ENCODE data around the gene DTX1. TPM values are rescaled to one million over a fixed set of nuclear protein-coding genes. Genes with fewer than 3 reads are reported as not detected.

The DTX1 gene
- total and polyA plus RNA-seq, 4 donors = 1.3 to 4.9 (median 2.2) TPM

DNA sequence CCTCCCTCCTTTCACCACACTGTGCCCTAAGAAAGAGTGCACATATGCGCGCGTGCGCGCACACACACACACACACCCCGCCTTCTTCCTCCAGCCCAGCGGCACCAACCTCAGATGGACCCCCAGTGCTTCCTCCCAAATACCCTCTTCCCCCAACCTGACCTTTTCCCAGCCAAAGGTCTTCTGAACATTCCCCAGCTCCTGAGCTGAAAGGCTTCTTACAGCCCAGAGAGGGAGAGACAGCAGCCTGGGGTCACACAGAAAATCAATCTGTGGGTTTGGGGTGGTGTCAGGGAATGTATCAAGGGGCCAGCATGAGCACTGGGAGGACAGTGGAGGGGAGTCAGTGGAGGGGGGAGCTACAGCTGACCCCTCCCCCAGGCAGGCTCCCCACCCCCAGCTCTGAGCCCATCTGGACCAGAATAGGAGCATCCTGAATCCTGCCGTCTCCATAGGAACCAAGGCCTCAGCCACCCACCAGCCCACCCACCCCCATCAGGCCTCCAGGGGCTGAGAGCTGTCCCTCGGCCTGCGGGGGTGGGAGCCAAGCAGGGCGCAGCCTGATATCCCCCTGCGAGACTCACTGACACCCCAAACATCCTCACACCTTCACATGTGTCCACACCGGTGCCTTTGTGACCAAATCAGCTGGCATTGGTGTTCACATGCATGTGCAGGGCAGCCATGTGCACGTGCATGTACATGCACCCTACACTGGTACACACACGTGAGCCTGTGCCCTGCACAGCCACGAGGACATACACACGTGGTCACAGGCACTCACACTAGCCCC lies 73.3 kb downstream of the DTX1 start:
- ATAC-seq (ENCODE audit: insufficient read depth, low FRiP score) = no peak
- 69 to 76% methylated on average over 16 to 17 of the region's 17 CpGs for WGBS, 2 donors

DNA sequence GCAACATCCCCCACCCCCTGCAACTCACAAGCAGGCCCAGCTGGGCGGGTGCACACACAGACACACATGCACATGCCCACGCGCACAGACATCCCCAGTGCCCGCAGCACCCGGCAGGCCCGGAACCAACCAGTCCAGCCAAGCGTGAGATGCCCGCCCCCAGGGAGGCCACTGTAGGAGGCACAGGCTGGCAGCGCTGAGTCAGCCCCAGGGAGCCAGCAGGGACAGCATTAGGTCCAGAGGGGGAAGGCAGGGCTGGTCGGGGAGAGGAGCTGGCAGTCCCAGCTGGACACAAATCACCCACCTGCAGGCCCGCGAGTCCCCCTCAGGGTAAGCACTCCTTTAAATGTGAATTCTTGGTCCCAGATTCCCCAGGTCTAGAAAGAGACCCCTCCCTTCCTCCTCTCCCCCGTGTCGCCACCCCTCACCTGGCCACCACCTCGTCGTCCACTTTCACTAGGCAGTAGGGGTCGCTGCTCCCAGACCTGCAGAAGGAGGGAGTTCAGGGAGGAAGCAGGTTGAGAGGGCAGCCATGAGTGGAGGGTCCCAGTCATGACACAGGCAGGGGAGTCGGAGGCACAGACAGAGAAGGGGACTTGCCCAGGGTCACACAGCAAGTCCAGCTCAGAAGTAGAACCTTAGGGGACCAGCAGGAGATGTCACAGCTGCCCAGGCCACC lies 74.1 kb downstream of the DTX1 start:
- H3K27ac ChIP-seq (ENCODE audit: low read depth in 1 of 2, low read length in 1 of 2) = no peak overlapping the region
- TF ChIP-seq, protein P1, sequence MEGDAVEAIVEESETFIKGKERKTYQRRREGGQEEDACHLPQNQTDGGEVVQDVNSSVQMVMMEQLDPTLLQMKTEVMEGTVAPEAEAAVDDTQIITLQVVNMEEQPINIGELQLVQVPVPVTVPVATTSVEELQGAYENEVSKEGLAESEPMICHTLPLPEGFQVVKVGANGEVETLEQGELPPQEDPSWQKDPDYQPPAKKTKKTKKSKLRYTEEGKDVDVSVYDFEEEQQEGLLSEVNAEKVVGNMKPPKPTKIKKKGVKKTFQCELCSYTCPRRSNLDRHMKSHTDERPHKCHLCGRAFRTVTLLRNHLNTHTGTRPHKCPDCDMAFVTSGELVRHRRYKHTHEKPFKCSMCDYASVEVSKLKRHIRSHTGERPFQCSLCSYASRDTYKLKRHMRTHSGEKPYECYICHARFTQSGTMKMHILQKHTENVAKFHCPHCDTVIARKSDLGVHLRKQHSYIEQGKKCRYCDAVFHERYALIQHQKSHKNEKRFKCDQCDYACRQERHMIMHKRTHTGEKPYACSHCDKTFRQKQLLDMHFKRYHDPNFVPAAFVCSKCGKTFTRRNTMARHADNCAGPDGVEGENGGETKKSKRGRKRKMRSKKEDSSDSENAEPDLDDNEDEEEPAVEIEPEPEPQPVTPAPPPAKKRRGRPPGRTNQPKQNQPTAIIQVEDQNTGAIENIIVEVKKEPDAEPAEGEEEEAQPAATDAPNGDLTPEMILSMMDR (IDR thresholded peaks at IDR 0.05; ENCODE audit: control extremely low read depth, extremely low read depth) = no peak
- H3K36me3 ChIP-seq (ENCODE audit: control insufficient read depth in 4 of 4, insufficient read depth in 4 of 4, low read length in 4 of 4) = no peaks in the 10 kb centered on the region
- ATAC-seq (ENCODE audit: insufficient read depth, low FRiP score) = no peak
- peaks cover 0 to 5% (median 0%) of the 10 kb centered on the region in 4 donors for H3K9me3 ChIP-seq (ENCODE audit: control insufficient read depth in 4 of 4, insufficient read depth in 3 of 4, low read length in 3 of 4)
- WGBS, 2 donors = 58 to 60% methylated on average over 17 to 18 of the region's 18 CpGs
- H3K4me1 ChIP-seq (ENCODE audit: control insufficient read depth in 5 of 5, insufficient read depth in 5 of 5, low read length in 5 of 5) = no peaks in the 10 kb centered on the region
- no peak for DNase-seq
- H3K9ac ChIP-seq (ENCODE audit: insufficient read depth in 1 of 2, low read length in 2 of 2) = no peak overlapping the region
- no peak overlapping the region for H3K4me3 ChIP-seq
- no peaks in the 10 kb centered on the region for H3K27me3 ChIP-seq (ENCODE audit: control insufficient read depth in 3 of 3, insufficient read depth in 3 of 3, low read length in 2 of 3)

More for the DNA sequence above, 73.3 kb downstream of the DTX1 start:
- no peak for DNase-seq
- no peaks in the 10 kb centered on the region for H3K27me3 ChIP-seq (ENCODE audit: control insufficient read depth in 3 of 3, insufficient read depth in 3 of 3, low read length in 2 of 3)
- H3K4me1 ChIP-seq (ENCODE audit: control insufficient read depth in 5 of 5, insufficient read depth in 5 of 5, low read length in 5 of 5) = no peaks in the 10 kb centered on the region
- no peaks in the 10 kb centered on the region for H3K36me3 ChIP-seq (ENCODE audit: control insufficient read depth in 4 of 4, insufficient read depth in 4 of 4, low read length in 4 of 4)
- TF ChIP-seq, protein P1 (IDR thresholded peaks at IDR 0.05; ENCODE audit: control extremely low read depth, extremely low read depth) = no peak
- H3K9me3 ChIP-seq (ENCODE audit: control insufficient read depth in 4 of 4, insufficient read depth in 3 of 4, low read length in 3 of 4) = peaks cover 0 to 2% (median 0%) of the 10 kb centered on the region in 4 donors
- H3K4me3 ChIP-seq = no peak overlapping the region
- H3K27ac ChIP-seq (ENCODE audit: low read depth in 1 of 2, low read length in 1 of 2) = no peak overlapping the region
- H3K9ac ChIP-seq (ENCODE audit: insufficient read depth in 1 of 2, low read length in 2 of 2) = no peak overlapping the region

DNA sequence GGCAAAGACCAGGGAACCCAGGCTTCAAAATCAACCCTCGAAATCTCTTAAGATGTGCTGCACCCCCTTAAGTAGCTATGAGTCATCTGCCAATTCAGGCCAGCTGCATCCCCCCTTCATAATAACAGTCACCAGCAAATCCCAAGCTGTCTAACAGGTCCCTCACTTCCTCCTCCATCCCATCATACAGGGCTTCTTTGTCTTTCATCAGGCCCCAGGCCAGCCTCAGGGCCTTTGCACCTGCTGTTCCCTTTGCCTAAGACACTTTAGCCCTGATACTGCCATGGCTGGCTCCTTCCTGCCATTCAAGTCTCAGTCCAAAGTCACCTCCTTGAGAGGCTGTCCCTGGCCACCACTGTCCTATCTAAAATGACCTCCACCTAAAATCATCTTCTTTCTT lies 75.0 kb downstream of the DTX1 start:
- Histone ChIP-seq H3K4me1 (ENCODE audit: control insufficient read depth in 5 of 5, insufficient read depth in 5 of 5, low read length in 5 of 5) (no peaks in the 10 kb centered on the region), H3K27me3 (ENCODE audit: control insufficient read depth in 3 of 3, insufficient read depth in 3 of 3, low read length in 2 of 3) (peaks cover 0 to 6% (median 0%) of the 10 kb centered on the region in 3 donors), H3K9ac (ENCODE audit: insufficient read depth in 1 of 2, low read length in 2 of 2) (no peak overlapping the region), H3K4me3 (no peak overlapping the region), H3K27ac (ENCODE audit: low read depth in 1 of 2, low read length in 1 of 2) (no peak overlapping the region), H3K36me3 (ENCODE audit: control insufficient read depth in 4 of 4, insufficient read depth in 4 of 4, low read length in 4 of 4) (no peaks in the 10 kb centered on the region), H3K9me3 (ENCODE audit: control insufficient read depth in 4 of 4, insufficient read depth in 3 of 4, low read length in 3 of 4) (peaks cover 0 to 3% (median 0%) of the 10 kb centered on the region in 4 donors)
- 57 to 76% methylated on average over 1 of the region's 1 CpG for WGBS, 2 donors
- TF ChIP-seq, protein P1 (IDR thresholded peaks at IDR 0.05; ENCODE audit: control extremely low read depth, extremely low read depth) = no peak
- no peak for ATAC-seq (ENCODE audit: insufficient read depth, low FRiP score)
- no peak for DNase-seq

Data from lung (tissue), 12 donors.